RPMI7951 (cell line): ENCODE data around the gene FKBP7. TPM values are rescaled to one million over a fixed set of nuclear protein-coding genes. Genes with fewer than 3 reads are reported as not detected.
"Not testable (repeated sequence)": the region's sequence is repeated elsewhere in the genome, so short reads cannot be mapped to it uniquely, and the experiment has no call there.

Source experiments
- DNase-seq: peaks from one replicate; pipeline ENCODE4 v3.0.0-alpha.2; 2012; ENCODE audit warnings: low read depth
- total RNA-seq: library from RNA; depleted of rRNA; stranded (reverse); fragments of >200 nt; shearing (Covaris generic); gene quantifications from 2 replicates; pipeline ENCODE4 v1.2.3, GENCODE V29; 2014

The FKBP7 gene
- total RNA-seq, 1 experiment from 2014 or later, result 60.6 TPM

GRCh38 chr2:178449700-178450523, 28.5 kb downstream of the FKBP7 start:
- peak; percentile 6 for DNase-seq

- no peak for DNase-seq
Measured at GRCh38 chr2:178448968-178449661, 29.3 kb downstream of the FKBP7 start.

GRCh38 chr2:178441426-178441825, 37.0 kb downstream of the FKBP7 start:
- no peak for DNase-seq

GRCh38 chr2:178436662-178437061, 41.7 kb downstream of the FKBP7 start:
- DNase-seq, result no peak

- no peak for DNase-seq
Measured at GRCh38 chr2:178429336-178429735, 49.1 kb downstream of the FKBP7 start.

GRCh38 chr2:178428396-178428806, 50.0 kb downstream of the FKBP7 start:
- DNase-seq, result no peak

GRCh38 chr2:178427458-178427857, 50.9 kb downstream of the FKBP7 start:
- DNase-seq, result no peak

- DNase-seq, result peak; percentile 50
Measured at GRCh38 chr2:178426388-178426787, 52.0 kb downstream of the FKBP7 start.

GRCh38 chr2:178425255-178425827, 53.1 kb downstream of the FKBP7 start:
- DNase-seq, result no peak

- DNase-seq, result not testable (repeated sequence)
Measured at GRCh38 chr2:178423746-178424145, 54.7 kb downstream of the FKBP7 start.

GRCh38 chr2:178422097-178422496, 56.3 kb downstream of the FKBP7 start:
- DNase-seq, result no peak

GRCh38 chr2:178420463-178420999, 57.9 kb downstream of the FKBP7 start:
- no peak for DNase-seq

- no peak for DNase-seq
Measured at GRCh38 chr2:178419123-178419522, 59.3 kb downstream of the FKBP7 start.

GRCh38 chr2:178418426-178418825, 60.0 kb downstream of the FKBP7 start:
- no peak for DNase-seq

GRCh38 chr2:178417916-178418315, 60.5 kb downstream of the FKBP7 start:
- DNase-seq, result no peak

GRCh38 chr2:178415979-178416378, 62.4 kb downstream of the FKBP7 start:
- DNase-seq, result no peak

GRCh38 chr2:178414266-178415247, 63.8 kb downstream of the FKBP7 start:
- peak; percentile 97 for DNase-seq
